ENCODE results near the gene NUDT14.

NUDT14 gene

GRCh38 chr14:105211758-105212089 lies 30.6 kb upstream of the NUDT14 start:
- DNase-seq: no peak

- DNase-seq: no peak
These were observed 30.1 kb upstream of the NUDT14 start for GRCh38 chr14:105211086-105211757.

GRCh38 chr14:105210266-105211025 lies 29.3 kb upstream of the NUDT14 start:
- no peak for DNase-seq

GRCh38 chr14:105209646-105210045 lies 28.5 kb upstream of the NUDT14 start:
- no peak for DNase-seq

GRCh38 chr14:105209091-105209490 lies 28.0 kb upstream of the NUDT14 start:
- DNase-seq: no peak

GRCh38 chr14:105208738-105209075 lies 27.6 kb upstream of the NUDT14 start:
- DNase-seq: no peak

GRCh38 chr14:105207996-105208737 lies 27.1 kb upstream of the NUDT14 start:
- DNase-seq: no peak

- DNase-seq: peak; percentile 88
These were observed 26.4 kb upstream of the NUDT14 start for GRCh38 chr14:105207460-105207901.

- no peak for DNase-seq
These were observed 25.8 kb upstream of the NUDT14 start for GRCh38 chr14:105206873-105207272.

- DNase-seq: no peak
These were observed 24.6 kb upstream of the NUDT14 start for GRCh38 chr14:105205673-105206208.

- no peak for DNase-seq
These were observed 24.0 kb upstream of the NUDT14 start for GRCh38 chr14:105204931-105205672.

GRCh38 chr14:105204206-105204930 lies 23.3 kb upstream of the NUDT14 start:
- no peak for DNase-seq

- DNase-seq: no peak
These were observed 22.6 kb upstream of the NUDT14 start for GRCh38 chr14:105203701-105204100.

GRCh38 chr14:105203057-105203531 lies 22.0 kb upstream of the NUDT14 start:
- peak; percentile 95 for DNase-seq

GRCh38 chr14:105201925-105202513 lies 20.9 kb upstream of the NUDT14 start:
- no peak for DNase-seq

- no peak for DNase-seq
These were observed 20.2 kb upstream of the NUDT14 start for GRCh38 chr14:105201156-105201924.

GRCh38 chr14:105200641-105201040 lies 19.5 kb upstream of the NUDT14 start:
- no peak for DNase-seq

- no peak for DNase-seq
These were observed 19.0 kb upstream of the NUDT14 start for GRCh38 chr14:105200074-105200473.

- DNase-seq: no peak
These were observed 18.0 kb upstream of the NUDT14 start for GRCh38 chr14:105199093-105199492.

- no peak for DNase-seq
These were observed 17.5 kb upstream of the NUDT14 start for GRCh38 chr14:105198588-105198987.

- no peak for DNase-seq
These were observed 16.1 kb upstream of the NUDT14 start for GRCh38 chr14:105197211-105197641.

Data from 8988T (cell line).